Right lobe of liver (tissue), 6 donors: ENCODE data around the gene ZP1. TPM values are rescaled to one million over a fixed set of nuclear protein-coding genes. Genes with fewer than 3 reads are reported as not detected.

Source experiments
- ATAC-seq, 4 donors: fragments of 200-7000 bp; cut with Tn5 transposase; one replicate each; pipeline ENCODE4 v1.9.1; 2020; ENCODE audit warnings: mild to moderate bottlenecking in 4 of 4, moderate library complexity in 4 of 4
- DNase-seq, 3 donors: peaks; one replicate each; pipeline ENCODE4 v3.0.0-alpha.2; 2020
- H3K27ac ChIP-seq, 3 donors: fragments of 200-600 bp; one replicate each; pipeline ENCODE4 v1.8.0; 2022
- H3K27me3 ChIP-seq, 2 donors: fragments of 200-600 bp; one replicate each; pipeline ENCODE4 v1.8.0; 2022
- H3K36me3 ChIP-seq, 4 donors: fragments of 200-600 bp; sonication (generic) in 1 of 4; one replicate each; pipeline versions ENCODE4 v1.5.1 to v1.8.0; 2017 to 2022; ENCODE audit warnings: control low read depth in 1 of 4
- H3K4me1 ChIP-seq, 4 donors: fragments of 200-600 bp; sonication (generic) in 1 of 4; one replicate each; pipeline versions ENCODE4 v1.5.1 to v1.8.0; 2017 to 2022; ENCODE audit warnings: control low read depth in 1 of 4
- H3K4me3 ChIP-seq, 3 donors: fragments of 200-600 bp; one replicate each; pipeline ENCODE4 v1.8.0; 2022
- H3K9me3 ChIP-seq, 4 donors: fragments of 200-600 bp; sonication (generic) in 1 of 4; one replicate each; pipeline versions ENCODE4 v1.5.1 to v1.8.0; 2017 to 2022; ENCODE audit warnings: control low read depth in 1 of 4
- POLR2A ChIP-seq: fragments of 450-650 bp; IDR thresholded peaks from one replicate; pipeline ENCODE4 v1.6.1; 2017; ENCODE audit warnings: antibody characterized with exemption, mild to moderate bottlenecking
- WGBS: methylation state at CpG from one replicate; pipeline ENCODE4 v1.1.6; 2018; ENCODE audit warnings: low coverage, low lambda C conversion rate; ENCODE audit not compliant: insufficient coverage; ENCODE audit errors: missing lambda C conversion rate; 5-methylcytosine and 5-hydroxymethylcytosine counted together
- intact Hi-C, 2 donors: fragments of 100-400 bp; cut with DNase I; formaldehyde crosslinking; loops; one replicate each; pipeline versions ENCODE4 v1.11.2 to v1.14.1; 2022
- total RNA-seq, 6 experiments: library from RNA; depleted of rRNA in 2 of 6; stranded (reverse); fragments of >200 nt in 2 of 6; fragmentation: NEBNext Ultra II Directional in 3 of 6; extraction: Animal tissue kit (Norgen Biotek cat#: 25700) in 3 of 6; gene quantifications; one replicate each; pipeline versions ENCODE4 v1.1.0 to v1.2.4, GENCODE V29; 2016 to 2023
- TF ChIP-seq, protein P1 (sequence below), 4 donors: fragments of 200-600 bp in 3 of 4; fragments of 450-650 bp in 1 of 4; IDR thresholded peaks; one replicate each; pipeline versions ENCODE4 v1.5.1 to v1.8.0; 2016 to 2022; ENCODE audit warnings: antibody characterized with exemption in 4 of 4, mild to moderate bottlenecking in 2 of 4
- donor health status: DM: no; HTN: yes; CAD: no.
- donor health status: DM: no; HTN: no; CAD: no.
- donor health status: DM: no; HTN: no; CAD: no.
- donor health status: DM: no; HTN: yes; CAD: no.
- donor health status: DM: no; HTN: yes; CAD: no.

The ZP1 gene
- total RNA-seq, 6 experiments from 2014 or later, result not detected

DNA sequence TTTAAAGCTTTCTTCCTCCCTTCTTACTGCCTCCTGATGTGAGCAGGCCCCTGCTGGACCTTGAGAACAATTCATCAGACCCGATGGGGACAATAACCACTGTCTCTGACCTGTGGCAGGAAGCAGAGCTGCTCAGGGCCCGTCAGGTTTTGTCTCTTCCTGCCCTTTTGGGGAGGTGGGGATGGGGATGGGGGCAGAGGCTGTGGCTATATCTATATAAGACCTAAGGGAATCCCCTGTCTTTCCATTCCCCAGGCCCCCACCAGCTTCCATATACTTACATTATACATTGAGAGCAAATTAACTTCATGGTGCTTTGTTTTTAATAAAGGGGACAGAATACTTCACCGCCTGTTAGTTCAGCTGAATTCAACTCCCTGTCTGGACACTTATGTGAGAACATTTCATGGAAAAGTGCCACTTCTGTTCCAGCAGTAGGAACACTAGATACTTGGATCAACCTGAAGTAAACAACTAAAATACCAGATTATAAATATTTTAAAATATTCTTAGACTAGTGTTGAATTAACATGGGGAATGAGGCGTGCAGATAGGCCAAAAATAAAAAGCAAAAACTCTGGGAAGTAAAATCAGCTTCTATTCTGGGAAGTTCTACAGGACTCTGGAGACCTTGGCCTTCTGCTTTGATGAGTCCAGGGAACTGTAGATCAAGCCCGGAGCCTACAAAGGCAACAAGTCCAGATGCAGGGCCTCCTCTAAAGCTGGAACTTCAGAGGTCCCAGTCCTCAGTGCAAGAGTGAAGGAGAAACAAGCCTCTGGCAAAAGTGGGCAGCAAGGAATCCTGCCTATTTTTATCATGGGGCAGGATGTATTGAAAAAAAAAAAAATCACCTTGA is 11.1 kb downstream of the ZP1 start:
- intact Hi-C loops, result loop anchor here in 1 of 2 donors (10.0 kb wide), 1 partner anchor 54 kb away; no protein-coding TSS in a partner anchor

DNA sequence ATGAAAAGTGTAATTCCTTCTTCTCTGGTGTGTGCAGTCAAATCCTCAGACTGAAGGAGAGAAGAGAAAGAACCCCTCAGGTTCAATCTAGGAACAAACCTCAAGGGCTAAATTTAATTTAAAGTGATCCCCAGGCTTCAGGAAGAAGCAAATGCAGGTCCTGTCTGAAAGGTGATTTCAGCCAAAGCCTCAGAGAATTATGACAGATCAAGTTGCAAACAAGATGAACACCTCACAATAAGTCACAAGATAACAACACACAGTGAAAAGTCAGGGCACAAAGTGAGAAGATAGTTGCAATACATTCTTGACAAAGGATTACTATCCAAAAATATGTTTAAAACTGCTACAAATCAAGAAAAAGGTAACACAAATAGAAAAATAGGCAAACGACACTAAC is 11.8 kb downstream of the ZP1 start:
- 80% methylated on average over 1 of the region's 1 CpG for WGBS

More for the DNA sequence above, 11.1 kb downstream of the ZP1 start:
- 87% methylated on average over 5 of the region's 5 CpGs for WGBS
- TF ChIP-seq POLR2A, result no peak
- TF ChIP-seq, protein P1, sequence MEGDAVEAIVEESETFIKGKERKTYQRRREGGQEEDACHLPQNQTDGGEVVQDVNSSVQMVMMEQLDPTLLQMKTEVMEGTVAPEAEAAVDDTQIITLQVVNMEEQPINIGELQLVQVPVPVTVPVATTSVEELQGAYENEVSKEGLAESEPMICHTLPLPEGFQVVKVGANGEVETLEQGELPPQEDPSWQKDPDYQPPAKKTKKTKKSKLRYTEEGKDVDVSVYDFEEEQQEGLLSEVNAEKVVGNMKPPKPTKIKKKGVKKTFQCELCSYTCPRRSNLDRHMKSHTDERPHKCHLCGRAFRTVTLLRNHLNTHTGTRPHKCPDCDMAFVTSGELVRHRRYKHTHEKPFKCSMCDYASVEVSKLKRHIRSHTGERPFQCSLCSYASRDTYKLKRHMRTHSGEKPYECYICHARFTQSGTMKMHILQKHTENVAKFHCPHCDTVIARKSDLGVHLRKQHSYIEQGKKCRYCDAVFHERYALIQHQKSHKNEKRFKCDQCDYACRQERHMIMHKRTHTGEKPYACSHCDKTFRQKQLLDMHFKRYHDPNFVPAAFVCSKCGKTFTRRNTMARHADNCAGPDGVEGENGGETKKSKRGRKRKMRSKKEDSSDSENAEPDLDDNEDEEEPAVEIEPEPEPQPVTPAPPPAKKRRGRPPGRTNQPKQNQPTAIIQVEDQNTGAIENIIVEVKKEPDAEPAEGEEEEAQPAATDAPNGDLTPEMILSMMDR (IDR thresholded peaks at IDR 0.05), result no peak
- H3K27ac ChIP-seq, result no peak overlapping the region
- H3K4me3 ChIP-seq, result no peak overlapping the region
- ATAC-seq (no peak), DNase-seq (no peak)
- H3K27me3 ChIP-seq, result no peaks in the 10 kb centered on the region
- H3K36me3 ChIP-seq, result peaks cover 0 to 19% (median 0%) of the 10 kb centered on the region in 4 donors
- H3K4me1 ChIP-seq, result no peaks in the 10 kb centered on the region
- no peaks in the 10 kb centered on the region for H3K9me3 ChIP-seq

DNA sequence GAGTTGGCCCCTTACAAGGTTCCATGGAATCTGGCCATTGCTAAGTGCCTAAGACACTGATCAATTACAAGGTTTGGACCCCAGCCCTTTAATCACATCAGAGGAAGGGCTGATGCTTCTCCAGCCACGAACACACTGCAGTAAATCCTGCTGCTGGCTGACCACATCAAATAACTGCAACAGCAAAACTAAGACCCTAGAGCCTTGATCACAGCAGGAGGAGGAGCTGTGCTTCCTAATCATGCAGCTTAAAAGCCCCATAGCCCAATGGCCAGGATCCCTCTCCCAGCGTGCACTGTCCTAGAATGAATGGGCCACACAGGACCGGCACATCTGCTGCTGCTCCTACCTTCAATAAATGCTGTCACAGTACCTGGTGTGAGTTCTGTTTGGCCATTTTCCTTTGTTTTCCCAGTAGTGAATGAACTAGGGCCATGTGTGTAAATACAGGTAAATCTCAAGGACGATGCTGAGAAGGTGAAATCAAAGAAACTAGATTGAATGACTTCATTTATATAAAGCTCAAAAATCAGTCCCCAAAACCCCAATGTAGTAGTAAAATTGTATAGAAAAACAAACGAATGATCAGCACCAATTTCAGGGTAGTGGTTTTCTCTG is 12.7 kb downstream of the ZP1 start:
- intact Hi-C loops, result loop anchor here in 1 of 2 donors (10.0 kb wide), 1 partner anchor 55 kb away; no protein-coding TSS in a partner anchor

More for the DNA sequence above, 11.8 kb downstream of the ZP1 start:
- H3K27ac ChIP-seq, result no peak overlapping the region
- DNase-seq (no peak), ATAC-seq (no peak)
- intact Hi-C loops, result loop anchor here in 1 of 2 donors (10.0 kb wide), 1 partner anchor 54 kb away; no protein-coding TSS in a partner anchor
- H3K27me3 ChIP-seq, result no peaks in the 10 kb centered on the region
- H3K4me1 ChIP-seq, result no peaks in the 10 kb centered on the region
- peaks cover 0 to 19% (median 0%) of the 10 kb centered on the region in 4 donors for H3K36me3 ChIP-seq
- H3K4me3 ChIP-seq, result no peak overlapping the region
- TF ChIP-seq POLR2A, result no peak
- TF ChIP-seq, protein P1 (IDR thresholded peaks at IDR 0.05), result no peak
- H3K9me3 ChIP-seq, result no peaks in the 10 kb centered on the region

DNA sequence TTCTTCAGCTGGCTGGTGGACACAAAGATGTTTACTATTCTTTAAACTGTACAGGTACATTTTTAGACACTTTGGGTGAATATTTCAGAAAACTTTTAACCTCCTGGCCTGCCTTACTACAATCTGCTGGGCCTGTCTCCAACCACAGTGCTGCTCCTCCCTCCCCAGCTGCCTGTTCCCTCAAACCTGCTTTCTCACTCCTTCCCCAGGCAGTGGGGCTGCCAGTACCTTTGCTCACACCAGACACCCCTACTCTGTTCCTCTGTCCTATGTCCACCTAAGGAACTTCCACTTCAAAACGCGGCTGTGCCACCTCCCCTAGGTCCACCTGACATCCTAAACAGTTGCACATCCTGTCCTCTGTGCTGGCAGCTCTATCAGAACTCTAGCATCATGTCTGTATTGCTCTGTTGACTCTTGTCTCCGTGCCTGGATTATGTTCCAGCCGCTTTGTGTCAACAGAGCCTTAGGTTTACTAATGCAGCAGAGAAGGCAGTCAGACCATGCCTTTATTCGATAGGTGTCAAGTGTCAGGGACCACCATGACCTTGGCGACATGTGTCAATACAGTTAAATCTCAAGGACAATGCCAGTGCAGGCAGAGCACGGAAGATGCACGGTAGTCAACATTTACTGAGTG is 13.4 kb downstream of the ZP1 start:
- Histone ChIP-seq H3K9me3 (no peaks in the 10 kb centered on the region), H3K27me3 (no peaks in the 10 kb centered on the region), H3K4me1 (no peaks in the 10 kb centered on the region), H3K27ac (no peak overlapping the region), H3K4me3 (no peak overlapping the region), H3K36me3 (peaks cover 0 to 19% (median 0%) of the 10 kb centered on the region in 4 donors)
- ATAC-seq (no peak), DNase-seq (no peak)
- intact Hi-C loops, result no loop called here
- WGBS, result 70% methylated on average over 8 of the region's 8 CpGs
- TF ChIP-seq POLR2A, result no peak
- TF ChIP-seq, protein P1 (IDR thresholded peaks at IDR 0.05), result no peak

More for the DNA sequence above, 12.7 kb downstream of the ZP1 start:
- Histone ChIP-seq H3K4me3 (no peak overlapping the region), H3K27ac (no peak overlapping the region), H3K27me3 (no peaks in the 10 kb centered on the region), H3K4me1 (no peaks in the 10 kb centered on the region), H3K36me3 (peaks cover 0 to 19% (median 0%) of the 10 kb centered on the region in 4 donors), H3K9me3 (no peaks in the 10 kb centered on the region)
- ATAC-seq (no peak), DNase-seq (no peak)
- 96% methylated on average over 4 of the region's 5 CpGs for WGBS
- TF ChIP-seq, protein P1 (IDR thresholded peaks at IDR 0.05), result no peak
- no peak for TF ChIP-seq POLR2A
